GM21619 (cell line): ENCODE measurements around the gene EPHB3.

Experiments used
- ATAC-seq: cut with Tn5 transposase; IDR thresholded peaks from one replicate; pipeline ENCODE4 v1.9.1; 2021; ENCODE audit not compliant: unreplicated experiment

EPHB3 gene

GRCh38 chr3:184563941-184564684 lies 2.5 kb downstream of the EPHB3 start:
- ATAC-seq: no peak

GRCh38 chr3:184564685-184565385 lies 3.2 kb downstream of the EPHB3 start:
- no peak for ATAC-seq

- no peak for ATAC-seq
Measured at GRCh38 chr3:184565421-184566211, 4.0 kb downstream of the EPHB3 start.

GRCh38 chr3:184566441-184567414 lies 5.1 kb downstream of the EPHB3 start:
- ATAC-seq: no peak

GRCh38 chr3:184567946-184568559 lies 6.5 kb downstream of the EPHB3 start:
- no peak for ATAC-seq

GRCh38 chr3:184568560-184568923 lies 7.0 kb downstream of the EPHB3 start:
- ATAC-seq: no peak

- no peak for ATAC-seq
Measured at GRCh38 chr3:184568924-184569829, 7.6 kb downstream of the EPHB3 start.

- no peak for ATAC-seq
Measured at GRCh38 chr3:184570035-184570434, 8.4 kb downstream of the EPHB3 start.

- no peak for ATAC-seq
Measured at GRCh38 chr3:184570489-184570888, 8.9 kb downstream of the EPHB3 start.

GRCh38 chr3:184571750-184572377 lies 10.3 kb downstream of the EPHB3 start:
- ATAC-seq: no peak

GRCh38 chr3:184572633-184573270 lies 11.2 kb downstream of the EPHB3 start:
- no peak for ATAC-seq

GRCh38 chr3:184574515-184575417 lies 13.2 kb downstream of the EPHB3 start:
- no peak for ATAC-seq

- no peak for ATAC-seq
Measured at GRCh38 chr3:184575701-184576100, 14.1 kb downstream of the EPHB3 start.

GRCh38 chr3:184576457-184577240 lies 15.1 kb downstream of the EPHB3 start:
- ATAC-seq: no peak

GRCh38 chr3:184577546-184577945 lies 16.0 kb downstream of the EPHB3 start:
- ATAC-seq: no peak

- no peak for ATAC-seq
Measured at GRCh38 chr3:184578218-184578617, 16.6 kb downstream of the EPHB3 start.
